DOHH2 (cell line): Measurements from ENCODE around the gene LSS.

Source experiments
- EZH2phosphoT487 ChIP-seq: fragments of 200-600 bp; sonication (generic); IDR thresholded peaks from 2 replicates; pipeline ENCODE4 v1.6.1; 2017; ENCODE audit warnings: borderline replicate concordance, mild to moderate bottlenecking, antibody characterized with exemption, low read length, moderate library complexity, mixed read lengths
- TF ChIP-seq, protein P1 (sequence below): fragments of 200-600 bp; sonication (generic); IDR thresholded peaks from one replicate; pipeline ENCODE4 v1.5.1; 2014; ENCODE audit warnings: antibody characterized with exemption, mild to moderate bottlenecking, low read depth, low read length; ENCODE audit not compliant: poor library complexity, severe bottlenecking

DNA sequence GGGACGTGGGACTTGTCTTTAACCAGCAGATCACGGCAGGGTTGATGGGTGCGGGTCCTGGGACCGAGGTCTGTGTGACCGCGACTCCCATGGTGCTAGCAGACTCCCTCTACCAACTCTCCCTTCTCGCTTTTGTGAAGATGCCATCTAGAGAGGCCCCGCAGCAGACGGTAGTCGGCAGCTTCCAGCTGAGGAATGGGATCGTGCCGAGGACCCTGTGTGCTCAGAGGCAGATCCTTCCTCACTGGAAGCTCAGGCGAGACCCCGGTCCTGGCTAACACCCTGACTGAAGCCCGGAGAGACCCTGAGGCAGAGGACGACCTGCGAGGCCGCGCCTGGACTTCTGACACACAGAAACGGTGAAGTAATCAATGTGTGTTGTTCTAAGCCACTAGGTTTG lies 31.8 kb downstream of the LSS start:
- TF ChIP-seq, protein P1, sequence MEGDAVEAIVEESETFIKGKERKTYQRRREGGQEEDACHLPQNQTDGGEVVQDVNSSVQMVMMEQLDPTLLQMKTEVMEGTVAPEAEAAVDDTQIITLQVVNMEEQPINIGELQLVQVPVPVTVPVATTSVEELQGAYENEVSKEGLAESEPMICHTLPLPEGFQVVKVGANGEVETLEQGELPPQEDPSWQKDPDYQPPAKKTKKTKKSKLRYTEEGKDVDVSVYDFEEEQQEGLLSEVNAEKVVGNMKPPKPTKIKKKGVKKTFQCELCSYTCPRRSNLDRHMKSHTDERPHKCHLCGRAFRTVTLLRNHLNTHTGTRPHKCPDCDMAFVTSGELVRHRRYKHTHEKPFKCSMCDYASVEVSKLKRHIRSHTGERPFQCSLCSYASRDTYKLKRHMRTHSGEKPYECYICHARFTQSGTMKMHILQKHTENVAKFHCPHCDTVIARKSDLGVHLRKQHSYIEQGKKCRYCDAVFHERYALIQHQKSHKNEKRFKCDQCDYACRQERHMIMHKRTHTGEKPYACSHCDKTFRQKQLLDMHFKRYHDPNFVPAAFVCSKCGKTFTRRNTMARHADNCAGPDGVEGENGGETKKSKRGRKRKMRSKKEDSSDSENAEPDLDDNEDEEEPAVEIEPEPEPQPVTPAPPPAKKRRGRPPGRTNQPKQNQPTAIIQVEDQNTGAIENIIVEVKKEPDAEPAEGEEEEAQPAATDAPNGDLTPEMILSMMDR: no peak
- no peak for TF ChIP-seq EZH2phosphoT487
